Measurements from ENCODE around the gene LAMC1. TPM values are rescaled to one million over a fixed set of nuclear protein-coding genes. Genes with fewer than 3 reads are reported as not detected.

Gene LAMC1
- total RNA-seq, 4 donors from 2014 or later = 76.9 to 159 (median 81.0) TPM

GRCh38 chr1:183166454-183166853 lies 143.2 kb downstream of the LAMC1 start:
- whole genome bisulfite sequencing, 2 donors = 96 to 98% methylated on average over 2 of the region's 2 CpGs
- TF ChIP-seq POLR2A (IDR thresholded peaks at IDR 0.05) = no peak
- no peak for TF ChIP-seq CTCF (IDR thresholded peaks at IDR 0.05)

GRCh38 chr1:183167676-183168075 lies 144.5 kb downstream of the LAMC1 start:
- intact Hi-C loops (cut with DNase I; ENCODE audit: low total_unique reads) = no loop called here
- WGBS, 2 donors = 65 to 74% methylated on average over 1 of the region's 1 CpG
- TF ChIP-seq CTCF (IDR thresholded peaks at IDR 0.05) (no peak), POLR2A (IDR thresholded peaks at IDR 0.05) (no peak)
- no peak for DNase-seq (ENCODE audit: low spot score in 2 of 2)
- H3K4me3 ChIP-seq (ENCODE audit: low read depth, poor library complexity, severe bottlenecking) = no peak overlapping the region

More at GRCh38 chr1:183166454-183166853, 143.2 kb downstream of the LAMC1 start:
- intact Hi-C loops (cut with DNase I; ENCODE audit: low total_unique reads) = no loop called here
- DNase-seq (ENCODE audit: low spot score in 2 of 2) = no peak
- no peak overlapping the region for H3K4me3 ChIP-seq (ENCODE audit: low read depth, poor library complexity, severe bottlenecking)

- H3K4me3 ChIP-seq (ENCODE audit: low read depth, poor library complexity, severe bottlenecking) = no peak overlapping the region
- TF ChIP-seq POLR2A (IDR thresholded peaks at IDR 0.05) (no peak), CTCF (IDR thresholded peaks at IDR 0.05) (no peak)
- 55 to 63% methylated on average over 3 of the region's 3 CpGs for WGBS, 2 donors
- DNase-seq (ENCODE audit: low spot score in 2 of 2) = no peak
- intact Hi-C loops (cut with DNase I; ENCODE audit: low total_unique reads) = no loop called here
Measured at GRCh38 chr1:183168308-183168707, 145.1 kb downstream of the LAMC1 start.

GRCh38 chr1:183173828-183174227 lies 150.6 kb downstream of the LAMC1 start:
- DNase-seq (ENCODE audit: low spot score in 2 of 2) = no peak
- intact Hi-C loops (cut with DNase I; ENCODE audit: low total_unique reads) = no loop called here
- no peak for TF ChIP-seq CTCF (IDR thresholded peaks at IDR 0.05)
- no peak for TF ChIP-seq POLR2A (IDR thresholded peaks at IDR 0.05)
- 66 to 84% methylated on average over 2 of the region's 2 CpGs for WGBS, 2 donors
- no peak overlapping the region for H3K4me3 ChIP-seq (ENCODE audit: low read depth, poor library complexity, severe bottlenecking)

GRCh38 chr1:183175631-183176030 lies 152.4 kb downstream of the LAMC1 start:
- no peak overlapping the region for H3K4me3 ChIP-seq (ENCODE audit: low read depth, poor library complexity, severe bottlenecking)
- WGBS, 2 donors = 64 to 73% methylated on average over 1 of the region's 1 CpG
- intact Hi-C loops (cut with DNase I; ENCODE audit: low total_unique reads) = no loop called here
- TF ChIP-seq CTCF (IDR thresholded peaks at IDR 0.05) (no peak), POLR2A (IDR thresholded peaks at IDR 0.05) (no peak)
- no peak for DNase-seq (ENCODE audit: low spot score in 2 of 2)

GRCh38 chr1:183178545-183178944 lies 155.3 kb downstream of the LAMC1 start:
- 46 to 51% methylated on average over 7 of the region's 7 CpGs for WGBS, 2 donors
- DNase-seq (ENCODE audit: low spot score in 2 of 2) = no peak
- TF ChIP-seq POLR2A (IDR thresholded peaks at IDR 0.05) (no peak), CTCF (IDR thresholded peaks at IDR 0.05) (no peak)
- intact Hi-C loops (cut with DNase I; ENCODE audit: low total_unique reads) = no loop called here
- H3K4me3 ChIP-seq (ENCODE audit: low read depth, poor library complexity, severe bottlenecking) = no peak overlapping the region

Measured in lower leg skin (tissue), 4 donors.